PFSK-1 (cell line): ENCODE results near the gene KCNQ1.

Source experiments
- FOXP2 ChIP-seq: optimal IDR thresholded peaks from 2 replicates; pipeline ENCODE3; 2011; ENCODE audit warnings: borderline replicate concordance, control low read depth, inconsistent platforms; ENCODE audit not compliant: insufficient read depth; ENCODE audit errors: extremely low read length, extremely low read depth
- POLR2AphosphoS5 ChIP-seq: IDR thresholded peaks from 2 replicates; pipeline ENCODE4 v1.6.1; 2012; ENCODE audit warnings: low read depth, mild to moderate bottlenecking, control low read depth, low read length, moderate library complexity
- REST ChIP-seq, 2 experiments: IDR thresholded peaks; 2 replicates each; pipeline versions ENCODE4 v1.6.1 to v1.8.0; 2011 to 2012; ENCODE audit warnings: low read depth in 2 of 2, low read length in 2 of 2, control low read depth in 1 of 2, inconsistent platforms in 1 of 2, mild to moderate bottlenecking in 1 of 2, moderate library complexity in 1 of 2; ENCODE audit not compliant: insufficient read depth in 1 of 2
- SIN3A ChIP-seq: IDR thresholded peaks from 2 replicates; pipeline ENCODE4 v1.6.1; 2012; ENCODE audit warnings: mild to moderate bottlenecking, low read length, moderate library complexity, borderline replicate concordance; ENCODE audit not compliant: insufficient read depth
- TAF1 ChIP-seq: IDR thresholded peaks from 2 replicates; pipeline ENCODE4 v1.6.1; 2012; ENCODE audit warnings: low read length, control low read depth, borderline replicate concordance; ENCODE audit not compliant: insufficient read depth

Gene KCNQ1

DNA sequence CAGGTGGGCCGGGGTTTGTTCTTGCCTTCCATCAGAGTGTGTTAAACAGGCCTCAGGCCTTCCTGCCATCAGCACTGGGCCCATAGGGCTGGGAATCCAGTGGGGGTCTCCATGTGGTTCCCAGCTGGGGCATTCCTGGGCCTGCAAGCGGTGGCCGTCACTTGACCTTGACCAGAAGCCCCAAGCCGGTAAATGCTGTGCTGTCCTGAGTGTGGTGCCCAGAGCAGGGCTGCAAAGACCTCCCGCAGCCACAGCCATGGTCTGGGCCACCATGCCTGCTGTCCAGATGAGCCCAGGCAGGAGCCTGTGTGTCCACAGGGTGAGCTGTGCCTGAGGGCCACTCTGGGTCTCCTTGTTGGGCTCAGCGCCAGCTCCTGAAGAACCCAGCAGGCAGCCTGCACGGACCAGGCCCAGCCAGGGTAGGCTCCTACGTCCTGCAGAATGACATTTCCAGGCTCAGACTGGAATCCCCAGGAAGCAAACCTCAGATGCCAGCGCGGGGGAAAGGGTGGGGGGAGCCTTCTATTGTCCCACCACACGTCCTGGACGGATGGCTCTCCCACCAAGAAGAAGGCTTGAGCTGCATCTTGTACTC is 137.6 kb downstream of the KCNQ1 start:
- TF ChIP-seq FOXP2 (no peak), SIN3A (no peak), TAF1 (no peak), POLR2AphosphoS5 (no peak), REST (IDR thresholded peaks at IDR 0.05; ENCODE audit: insufficient read depth in 1 of 2, low read depth in 2 of 2, low read length in 2 of 2) (no peak)

DNA sequence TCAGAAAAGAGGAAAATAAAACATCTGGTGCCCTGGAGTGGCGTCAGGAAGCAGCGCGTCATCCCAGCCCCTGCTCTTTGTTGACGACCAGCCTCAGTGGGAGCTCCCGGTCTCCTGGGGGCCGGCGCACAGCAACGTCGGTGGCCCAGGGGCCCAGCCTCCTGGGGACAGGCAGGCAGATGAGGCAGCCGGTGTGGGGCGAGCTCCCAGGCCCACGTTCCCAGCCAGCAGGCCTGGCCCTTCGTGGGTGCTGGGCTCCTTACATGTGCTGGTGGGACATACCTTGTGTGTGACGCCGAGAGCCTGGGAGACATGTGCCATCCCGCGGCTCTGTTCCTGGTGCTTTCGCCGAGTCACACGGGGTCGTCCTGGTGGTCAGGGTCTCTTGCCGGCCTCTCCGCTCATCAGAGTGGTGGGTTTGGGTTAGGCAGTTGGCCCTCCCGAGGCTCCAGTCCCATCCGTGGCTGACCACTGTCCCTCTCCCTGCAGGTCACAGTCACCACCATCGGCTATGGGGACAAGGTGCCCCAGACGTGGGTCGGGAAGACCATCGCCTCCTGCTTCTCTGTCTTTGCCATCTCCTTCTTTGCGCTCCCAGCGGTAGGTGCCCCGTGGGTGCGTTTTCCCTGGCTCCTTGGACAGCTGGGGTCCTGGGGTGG is 138.3 kb downstream of the KCNQ1 start:
- TF ChIP-seq SIN3A (no peak), TAF1 (no peak), POLR2AphosphoS5 (no peak), REST (IDR thresholded peaks at IDR 0.05; ENCODE audit: insufficient read depth in 1 of 2, low read depth in 2 of 2, low read length in 2 of 2) (no peak), FOXP2 (no peak)

DNA sequence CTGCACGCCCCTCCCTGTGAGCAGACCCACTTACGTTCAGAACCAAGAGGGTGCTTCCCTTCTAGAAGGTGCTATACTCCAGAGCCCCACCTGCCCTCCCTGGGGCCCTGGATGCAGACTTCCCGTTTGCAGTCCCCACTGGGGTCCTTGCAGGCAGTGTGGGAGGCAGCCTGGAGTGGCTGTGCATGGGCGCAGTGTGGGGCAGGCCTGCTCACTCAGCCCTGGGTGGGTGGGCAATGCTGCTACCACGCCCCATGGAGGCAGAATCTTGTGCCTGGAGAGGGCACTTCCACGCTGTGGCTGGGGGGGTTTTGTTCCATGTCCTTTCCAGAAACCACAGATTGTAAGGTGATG is 138.8 kb downstream of the KCNQ1 start:
- TF ChIP-seq REST (IDR thresholded peaks at IDR 0.05; ENCODE audit: insufficient read depth in 1 of 2, low read depth in 2 of 2, low read length in 2 of 2) (no peak), TAF1 (no peak)

- TF ChIP-seq REST (IDR thresholded peaks at IDR 0.05; ENCODE audit: insufficient read depth in 1 of 2, low read depth in 2 of 2, low read length in 2 of 2) (no peak), SIN3A (no peak), FOXP2 (no peak)
These were observed 139.6 kb downstream of the KCNQ1 start for GRCh38 chr11:2584434-2584811.

- no peak for TF ChIP-seq TAF1
- no peak for TF ChIP-seq FOXP2
- TF ChIP-seq SIN3A, result no peak
- TF ChIP-seq POLR2AphosphoS5, result no peak
- no peak for TF ChIP-seq REST (IDR thresholded peaks at IDR 0.05; ENCODE audit: insufficient read depth in 1 of 2, low read depth in 2 of 2, low read length in 2 of 2)
These were observed 140.2 kb downstream of the KCNQ1 start for GRCh38 chr11:2584812-2585565.
